GM19035 (cell line): ENCODE data around the gene RFTN1.

ENCODE experiments used
- ATAC-seq: cut with Tn5 transposase; IDR thresholded peaks from one replicate; pipeline ENCODE4 v1.9.1; 2021; ENCODE audit not compliant: unreplicated experiment

Gene RFTN1

GRCh38 chr3:16468336-16469098 lies 45.0 kb downstream of the RFTN1 start:
- ATAC-seq, result no peak

DNA sequence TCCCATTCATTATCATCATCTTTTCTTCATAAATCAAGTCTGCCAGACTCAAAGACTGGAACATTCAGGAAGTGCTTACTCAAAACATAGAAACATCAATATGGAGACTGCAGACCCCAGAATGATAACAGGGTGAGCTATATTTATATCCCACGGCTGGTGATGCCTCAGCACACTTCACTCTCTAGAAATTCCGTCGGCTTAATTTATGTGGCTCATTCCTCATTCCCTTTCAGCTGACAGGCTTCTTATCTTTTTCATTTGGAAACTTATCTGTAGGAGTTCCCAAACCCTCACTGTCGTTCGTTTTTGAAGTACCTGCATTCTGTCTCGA lies 45.5 kb downstream of the RFTN1 start:
- ATAC-seq, result no peak

GRCh38 chr3:16467393-16467792 lies 46.1 kb downstream of the RFTN1 start:
- ATAC-seq, result peak; percentile 76

DNA sequence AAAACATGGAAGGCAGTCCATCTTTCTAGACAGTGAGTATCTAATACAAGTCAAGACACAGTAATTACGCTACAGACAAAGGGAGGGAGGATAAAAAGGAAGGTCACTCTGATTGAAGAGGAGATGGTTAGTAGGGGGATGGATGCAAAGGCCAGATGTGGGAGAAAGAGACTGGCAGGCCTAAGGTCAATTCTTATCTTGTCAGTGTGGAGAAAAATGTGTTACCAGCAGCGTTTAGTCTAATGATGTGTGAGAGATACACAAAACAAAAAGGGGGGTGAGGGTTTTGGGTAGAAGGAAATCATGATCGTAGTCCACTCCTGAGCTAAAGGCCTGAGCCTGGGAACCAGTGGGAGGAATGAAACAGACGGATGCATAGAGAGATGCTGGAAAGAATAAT lies 46.7 kb downstream of the RFTN1 start:
- ATAC-seq, result no peak

DNA sequence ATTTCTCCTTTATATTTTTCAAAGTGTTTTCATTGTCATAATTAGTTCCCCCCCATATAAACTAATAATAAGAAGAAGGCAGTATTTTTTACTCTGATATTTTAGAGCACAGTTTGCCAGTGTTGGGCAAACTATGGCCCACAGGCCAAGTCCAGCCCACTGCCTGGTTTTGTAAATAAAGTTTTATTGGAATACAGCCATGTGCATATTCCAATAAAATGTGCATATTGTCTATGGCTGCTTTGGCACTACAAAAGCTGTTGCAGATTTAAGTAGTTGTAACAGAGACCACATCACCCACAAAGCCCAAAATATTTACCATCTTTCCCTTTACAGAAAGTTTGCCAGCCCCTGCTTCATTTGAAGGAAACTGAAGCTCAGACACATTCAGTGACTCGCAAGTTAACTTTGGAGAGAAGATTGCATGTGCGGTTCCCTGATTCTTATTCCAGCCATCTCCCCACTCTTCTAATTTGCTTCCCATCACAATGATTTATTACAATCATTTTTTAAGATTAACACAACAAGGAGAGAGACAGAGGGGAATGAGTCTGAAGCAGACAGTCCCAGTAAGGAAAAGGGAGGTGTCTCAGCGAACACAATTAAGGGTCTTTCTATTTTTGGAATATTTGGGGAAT lies 48.9 kb downstream of the RFTN1 start:
- no peak for ATAC-seq

- ATAC-seq, result no peak
These were observed 49.6 kb downstream of the RFTN1 start for GRCh38 chr3:16463914-16464313.

GRCh38 chr3:16463119-16463518 lies 50.4 kb downstream of the RFTN1 start:
- no peak for ATAC-seq

DNA sequence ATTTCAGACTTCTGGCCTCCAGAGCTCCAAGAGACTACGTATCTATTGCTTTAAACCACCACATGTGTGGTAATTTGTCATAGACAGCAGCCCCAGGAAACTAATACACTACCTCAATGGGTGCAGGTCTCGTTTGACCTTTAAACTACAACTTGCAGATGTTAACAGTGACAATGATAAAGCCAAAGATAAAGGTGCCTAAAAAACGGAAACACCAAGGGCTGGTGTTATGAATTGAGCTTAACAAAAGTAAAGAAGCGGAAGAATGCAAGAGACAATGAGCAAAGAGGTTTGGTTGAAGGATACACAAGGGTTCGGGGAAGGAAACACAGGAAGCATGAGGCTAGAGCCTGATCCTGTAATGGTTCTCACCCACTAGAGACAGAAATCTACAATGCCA lies 50.8 kb downstream of the RFTN1 start:
- ATAC-seq, result no peak

- no peak for ATAC-seq
These were observed 51.8 kb downstream of the RFTN1 start for GRCh38 chr3:16461463-16462245.

GRCh38 chr3:16460886-16461285 lies 52.6 kb downstream of the RFTN1 start:
- no peak for ATAC-seq

- no peak for ATAC-seq
These were observed 53.2 kb downstream of the RFTN1 start for GRCh38 chr3:16460273-16460672.

DNA sequence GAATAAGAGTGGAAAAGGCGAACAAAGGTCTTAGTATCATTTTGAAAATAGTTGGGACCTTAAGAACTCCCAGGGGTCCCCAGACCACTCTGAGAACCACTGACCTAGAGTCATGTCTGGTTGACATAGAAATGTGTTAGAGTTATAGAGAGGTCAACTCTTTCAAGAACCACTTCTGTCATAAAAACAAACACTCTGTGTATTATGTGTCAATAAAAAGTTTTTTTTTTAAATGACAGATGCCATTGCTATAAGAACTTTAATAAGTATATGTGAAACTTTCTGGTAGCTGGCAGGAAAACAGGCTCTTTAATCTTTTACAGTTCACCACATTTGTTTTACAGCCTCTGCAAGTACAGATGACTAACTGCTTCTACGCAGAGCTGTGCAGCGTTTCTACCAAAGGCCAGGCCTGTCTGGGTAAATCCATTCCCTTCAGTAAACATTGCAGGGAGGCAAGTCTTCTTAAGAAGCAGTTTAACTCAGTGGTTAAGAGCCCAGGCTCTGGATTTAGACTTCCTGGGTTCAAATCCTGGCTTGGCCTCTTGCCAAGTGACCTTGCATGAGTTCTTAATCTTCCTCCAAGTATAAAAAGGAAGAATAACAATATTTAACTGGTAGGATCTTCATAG lies 56.6 kb downstream of the RFTN1 start:
- no peak for ATAC-seq

- ATAC-seq, result no peak
These were observed 57.5 kb downstream of the RFTN1 start for GRCh38 chr3:16455966-16456365.

GRCh38 chr3:16455001-16455400 lies 58.5 kb downstream of the RFTN1 start:
- ATAC-seq, result no peak

- ATAC-seq, result no peak
These were observed 61.2 kb downstream of the RFTN1 start for GRCh38 chr3:16452261-16452660.

DNA sequence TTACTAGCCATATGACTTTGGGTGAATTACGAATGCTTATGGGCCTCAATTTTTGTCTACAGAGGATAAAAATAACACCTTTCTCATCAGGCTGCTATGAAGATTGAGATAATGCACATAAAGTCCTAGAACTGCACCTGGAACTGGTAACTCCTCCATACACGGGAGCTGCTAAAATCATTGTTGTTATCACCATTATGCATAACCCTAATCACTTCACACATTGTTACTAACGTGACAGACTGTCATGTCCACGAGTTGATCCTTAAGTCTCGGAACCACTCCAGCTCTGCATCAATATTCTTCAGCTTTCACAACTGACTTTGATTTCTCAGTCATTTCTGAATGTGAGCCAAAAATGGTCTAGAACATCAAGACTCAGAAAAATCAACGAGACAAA lies 64.1 kb downstream of the RFTN1 start:
- ATAC-seq, result no peak

GRCh38 chr3:16448639-16449070 lies 64.8 kb downstream of the RFTN1 start:
- ATAC-seq, result no peak

GRCh38 chr3:16447135-16447534 lies 66.4 kb downstream of the RFTN1 start:
- no peak for ATAC-seq

- ATAC-seq, result no peak
These were observed 69.2 kb downstream of the RFTN1 start for GRCh38 chr3:16444344-16444743.

DNA sequence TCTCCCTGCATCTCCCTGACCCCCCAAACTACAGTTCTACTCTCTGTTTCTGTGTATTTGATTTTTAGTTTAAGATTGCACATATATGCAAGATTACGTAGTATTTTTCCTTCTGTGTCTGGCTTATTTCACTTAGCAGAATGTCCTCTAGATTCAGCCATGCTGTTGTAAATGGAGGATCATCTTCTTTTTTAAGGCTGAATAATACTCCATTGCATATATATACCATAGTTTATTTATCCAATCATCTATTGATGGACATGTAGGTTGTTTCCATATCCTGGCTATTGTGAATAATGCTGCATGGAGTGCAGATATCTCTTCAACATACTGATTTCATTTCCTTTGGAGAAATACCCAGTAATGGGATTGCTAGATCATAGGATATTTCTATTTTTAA lies 70.8 kb downstream of the RFTN1 start:
- no peak for ATAC-seq

- no peak for ATAC-seq
These were observed 72.1 kb downstream of the RFTN1 start for GRCh38 chr3:16441371-16441875.
